Tibial nerve (tissue), 4 donors: ENCODE measurements around the gene SPON1.

Experiments used
- EP300 ChIP-seq, 2 donors: sonication (generic); formaldehyde crosslinking; IDR thresholded peaks; one replicate each; pipeline ENCODE4 v1.6.1; 2017; ENCODE audit warnings: antibody characterized with exemption in 2 of 2, mild to moderate bottlenecking in 1 of 2
- POLR2A ChIP-seq, 2 donors: fragments of 450-650 bp; IDR thresholded peaks; one replicate each; pipeline ENCODE4 v1.6.1; 2017; ENCODE audit warnings: antibody characterized with exemption in 2 of 2, mild to moderate bottlenecking in 2 of 2, moderate library complexity in 2 of 2
- TF ChIP-seq, protein P1 (sequence below), 5 experiments: fragments of 200-600 bp in 3 of 5; fragments of 450-650 bp in 2 of 5; sonication (generic) in 3 of 5; IDR thresholded peaks; one replicate each; pipeline ENCODE4 v1.5.1; 2016 to 2019; ENCODE audit warnings: antibody characterized with exemption in 5 of 5, mild to moderate bottlenecking in 3 of 5, moderate library complexity in 2 of 5

DNA sequence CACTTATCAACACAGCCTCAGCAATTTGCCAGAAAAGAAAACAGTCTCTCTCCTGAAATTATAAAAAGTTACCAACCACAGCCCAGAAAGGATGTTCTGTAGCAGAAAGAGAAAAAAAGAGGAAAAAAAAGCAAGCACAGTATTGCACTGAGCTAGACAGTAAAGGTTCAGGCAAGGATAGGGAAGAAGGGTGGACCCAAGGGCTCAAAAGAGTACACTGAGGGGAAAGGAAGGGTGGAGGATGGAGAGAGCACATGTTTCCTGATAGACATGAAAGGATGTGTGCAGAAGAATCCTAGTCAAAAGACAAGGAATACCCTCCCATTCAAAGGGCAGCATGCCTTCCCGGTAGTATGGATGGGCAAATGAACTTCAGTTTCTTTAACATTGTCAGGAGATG, 337.4 kb downstream of the SPON1 start:
- TF ChIP-seq, protein P1, sequence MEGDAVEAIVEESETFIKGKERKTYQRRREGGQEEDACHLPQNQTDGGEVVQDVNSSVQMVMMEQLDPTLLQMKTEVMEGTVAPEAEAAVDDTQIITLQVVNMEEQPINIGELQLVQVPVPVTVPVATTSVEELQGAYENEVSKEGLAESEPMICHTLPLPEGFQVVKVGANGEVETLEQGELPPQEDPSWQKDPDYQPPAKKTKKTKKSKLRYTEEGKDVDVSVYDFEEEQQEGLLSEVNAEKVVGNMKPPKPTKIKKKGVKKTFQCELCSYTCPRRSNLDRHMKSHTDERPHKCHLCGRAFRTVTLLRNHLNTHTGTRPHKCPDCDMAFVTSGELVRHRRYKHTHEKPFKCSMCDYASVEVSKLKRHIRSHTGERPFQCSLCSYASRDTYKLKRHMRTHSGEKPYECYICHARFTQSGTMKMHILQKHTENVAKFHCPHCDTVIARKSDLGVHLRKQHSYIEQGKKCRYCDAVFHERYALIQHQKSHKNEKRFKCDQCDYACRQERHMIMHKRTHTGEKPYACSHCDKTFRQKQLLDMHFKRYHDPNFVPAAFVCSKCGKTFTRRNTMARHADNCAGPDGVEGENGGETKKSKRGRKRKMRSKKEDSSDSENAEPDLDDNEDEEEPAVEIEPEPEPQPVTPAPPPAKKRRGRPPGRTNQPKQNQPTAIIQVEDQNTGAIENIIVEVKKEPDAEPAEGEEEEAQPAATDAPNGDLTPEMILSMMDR (IDR thresholded peaks at IDR 0.05) = no peak
- TF ChIP-seq EP300 (IDR thresholded peaks at IDR 0.05) = no peak
- TF ChIP-seq POLR2A (IDR thresholded peaks at IDR 0.05) = no peak
